A673 (cell line): ENCODE data around the gene DNAJB14. TPM values are rescaled to one million over a fixed set of nuclear protein-coding genes. Genes with fewer than 3 reads are reported as not detected.

ENCODE experiments used
- BruUV-seq: library from RNA; stranded (reverse); fragments of 400-500 nt; replicated peaks from 2 replicates; lab custom pipeline; 2021; lab: Mats Ljungman, UMichigan
- CTCF ChIA-PET: fragments of 300-600 bp; sonication (Branson Sonifier 250); formaldehyde crosslinking; loops from one replicate; lab custom pipeline; 2022; ENCODE audit warnings: antibody characterized with exemption; lab: Charles Lee
- POLR2A ChIA-PET: fragments of 300-600 bp; sonication (Branson Sonifier 250); formaldehyde crosslinking; loops from one replicate; lab custom pipeline; 2022; ENCODE audit warnings: antibody characterized with exemption; ENCODE audit not compliant: low non-redundant PET; lab: Charles Lee
- DNase-seq: peaks from one replicate; pipeline ENCODE4 v3.0.0-alpha.2; 2015; ENCODE audit warnings: low spot score
- H3K27ac ChIP-seq: fragments of 200-600 bp; sonication (generic); 2 replicates; pipeline ENCODE4 v1.5.1; 2016; ENCODE audit warnings: mixed run types, low read depth, mild to moderate bottlenecking, mixed read lengths, antibody characterized with exemption, low read length; ENCODE audit not compliant: poor library complexity, severe bottlenecking
- H3K27me3 ChIP-seq: fragments of 200-600 bp; sonication (generic); replicated peaks from 2 replicates; pipeline ENCODE4 v1.6.1; 2017; ENCODE audit warnings: mixed run types, low read depth, mild to moderate bottlenecking, mixed read lengths, antibody characterized with exemption, low read length; ENCODE audit not compliant: insufficient read depth, poor library complexity
- H3K36me3 ChIP-seq: fragments of 200-600 bp; sonication (generic); 2 replicates; pipeline ENCODE4 v1.6.1; 2016; ENCODE audit warnings: mixed run types, mild to moderate bottlenecking, mixed read lengths, antibody characterized with exemption, low read length; ENCODE audit not compliant: insufficient read depth, poor library complexity, severe bottlenecking
- H3K4me1 ChIP-seq: fragments of 200-600 bp; sonication (generic); 2 replicates; pipeline ENCODE4 v1.6.1; 2017; ENCODE audit warnings: mixed run types, mild to moderate bottlenecking, mixed read lengths, antibody characterized with exemption, low read length; ENCODE audit not compliant: insufficient read depth, poor library complexity, severe bottlenecking
- H3K4me3 ChIP-seq: fragments of 200-600 bp; sonication (generic); 2 replicates; pipeline ENCODE4 v1.5.1; 2016; ENCODE audit warnings: low read depth, mixed run types, mild to moderate bottlenecking, mixed read lengths, low read length; ENCODE audit not compliant: poor library complexity, severe bottlenecking
- H3K9me3 ChIP-seq: fragments of 200-600 bp; sonication (generic); 2 replicates; pipeline ENCODE4 v1.6.1; 2016; ENCODE audit warnings: mixed run types, low read depth, mild to moderate bottlenecking, mixed read lengths, antibody characterized with exemption, low read length; ENCODE audit not compliant: poor library complexity, severe bottlenecking
- CTCF ChIP-seq: fragments of 300-800, 200-600 bp; sonication (generic); conservative IDR thresholded peaks from 2 replicates; pipeline ENCODE4 v1.5.1; 2017; ENCODE audit warnings: low read depth, mild to moderate bottlenecking, antibody characterized with exemption, low read length, moderate library complexity, mixed read lengths
- EZH2 ChIP-seq: fragments of 200-600 bp; sonication (generic); IDR thresholded peaks from 2 replicates; pipeline ENCODE4 v1.6.1; 2017; ENCODE audit warnings: borderline replicate concordance, low read depth, mild to moderate bottlenecking, mixed read lengths, antibody characterized with exemption, low read length; ENCODE audit not compliant: poor library complexity, severe bottlenecking
- intact Hi-C: fragments of 100-400 bp; cut with micrococcal nuclease; formaldehyde crosslinking; loops from one replicate; pipeline ENCODE4 v1.10.0; 2022; ENCODE audit not compliant: unreplicated experiment
- total RNA-seq: library from RNA; stranded (reverse); gene quantifications from 2 replicates; pipeline ENCODE4 v1.2.3, GENCODE V29; 2021

DNAJB14 gene
- total RNA-seq, 1 experiment from 2014 or later = 36.4 TPM

- intact Hi-C loops = no loop called here
- POLR2A ChIA-PET = no interaction called here
- DNase-seq = no peak
Observed at GRCh38 chr4:99971453-99972111, 25.2 kb upstream of the DNAJB14 start.

GRCh38 chr4:99968330-99968729 lies 21.9 kb upstream of the DNAJB14 start:
- no peaks in the 10 kb centered on the region for H3K36me3 ChIP-seq
- ChIA-PET POLR2A (no interaction called here), CTCF (no interaction called here)

More at GRCh38 chr4:99971453-99972111, 25.2 kb upstream of the DNAJB14 start:
- no TSS peak for BruUV-seq
- Histone ChIP-seq H3K36me3 (no peaks in the 10 kb centered on the region), H3K27ac (no peak overlapping the region), H3K27me3 (no peaks in the 10 kb centered on the region), H3K9me3 (no peaks in the 10 kb centered on the region), H3K4me1 (no peaks in the 10 kb centered on the region), H3K4me3 (no peak overlapping the region)
- CTCF ChIA-PET = no interaction called here
- no peak for TF ChIP-seq EZH2
- TF ChIP-seq CTCF = no peak

GRCh38 chr4:99966692-99967091 lies 20.3 kb upstream of the DNAJB14 start:
- Histone ChIP-seq H3K27ac (no peak overlapping the region), H3K9me3 (no peaks in the 10 kb centered on the region), H3K27me3 (no peaks in the 10 kb centered on the region), H3K4me1 (no peaks in the 10 kb centered on the region), H3K36me3 (no peaks in the 10 kb centered on the region), H3K4me3 (no peak overlapping the region)
- CTCF ChIA-PET = no interaction called here
- intact Hi-C loops = no loop called here
- POLR2A ChIA-PET = no interaction called here
- no peak for DNase-seq
- no TSS peak for BruUV-seq
- TF ChIP-seq CTCF = no peak
- no peak for TF ChIP-seq EZH2

More at GRCh38 chr4:99968330-99968729, 21.9 kb upstream of the DNAJB14 start:
- Histone ChIP-seq H3K27me3 (no peaks in the 10 kb centered on the region), H3K4me3 (no peak overlapping the region), H3K9me3 (no peaks in the 10 kb centered on the region), H3K4me1 (no peaks in the 10 kb centered on the region), H3K27ac (no peak overlapping the region)
- TF ChIP-seq CTCF (no peak), EZH2 (no peak)
- peak; percentile 47 for DNase-seq
- BruUV-seq = no TSS peak
- intact Hi-C loops = no loop called here
